CD4-positive, CD25-positive, alpha-beta regulatory T cell (primary cell): ENCODE measurements around the gene KMT2E. TPM values are rescaled to one million over a fixed set of nuclear protein-coding genes. Genes with fewer than 3 reads are reported as not detected.
"Not testable (repeated sequence)": the region's sequence is repeated elsewhere in the genome, so short reads cannot be mapped to it uniquely, and the experiment has no call there.

Experiments
- ATAC-seq, 2 donors: fragments of 150-1000 bp; cut with Tn5 transposase; one replicate each; pipeline ENCODE4 v1.10.0; 2021; ENCODE audit warnings: low read depth in 2 of 2, moderate number of reproducible peaks in 2 of 2, moderate library complexity in 1 of 2
- DNase-seq, 3 donors: peaks; one replicate each; pipeline versions ENCODE4 v3.0.0 to v3.0.0-alpha.2; 2012 to 2022; ENCODE audit warnings: mixed read lengths in 1 of 3
- H3K27ac ChIP-seq: one replicate; pipeline ENCODE4 v1.7.0; 2013; ENCODE audit warnings: mild to moderate bottlenecking, low read length; ENCODE audit not compliant: insufficient read depth, poor library complexity, severe bottlenecking
- H3K27me3 ChIP-seq: one replicate; pipeline ENCODE4 v1.7.0; 2013; ENCODE audit warnings: low read length; ENCODE audit not compliant: control insufficient read depth, insufficient read depth
- H3K36me3 ChIP-seq: one replicate; pipeline ENCODE4 v1.7.0; 2013; ENCODE audit warnings: mild to moderate bottlenecking, low read length, moderate library complexity; ENCODE audit not compliant: control insufficient read depth, insufficient read depth
- H3K4me1 ChIP-seq: 2 replicates; pipeline ENCODE4 v1.7.0; 2013; ENCODE audit warnings: mild to moderate bottlenecking, low read length; ENCODE audit not compliant: insufficient read depth, control insufficient read depth, poor library complexity, severe bottlenecking
- H3K4me3 ChIP-seq: one replicate; pipeline ENCODE4 v1.7.0; 2013; ENCODE audit warnings: low read depth, mild to moderate bottlenecking, low read length, moderate library complexity
- H3K9me3 ChIP-seq, 2 experiments: 1 replicate in 1 of 2; 2 replicates in 1 of 2; pipeline ENCODE4 v1.7.0; 2013; ENCODE audit warnings: low read length in 2 of 2, mild to moderate bottlenecking in 1 of 2, moderate library complexity in 1 of 2; ENCODE audit not compliant: control insufficient read depth in 2 of 2
- H3K27ac Mint-ChIP-seq, 3 donors: one replicate each; pipeline ENCODE4 v1.8.0; 2020 to 2022; ENCODE audit warnings: mild to moderate bottlenecking in 3 of 3, mixed read lengths in 3 of 3, moderate library complexity in 2 of 3
- H3K27me3 Mint-ChIP-seq: one replicate; pipeline ENCODE4 v1.8.0; 2022; ENCODE audit warnings: mild to moderate bottlenecking, mixed read lengths
- H3K36me3 Mint-ChIP-seq: one replicate; pipeline ENCODE4 v1.8.0; 2020; ENCODE audit warnings: mixed read lengths
- H3K4me1 Mint-ChIP-seq, 4 donors: one replicate each; pipeline ENCODE4 v1.8.0; 2020 to 2022; ENCODE audit warnings: mixed read lengths in 4 of 4, mild to moderate bottlenecking in 1 of 4
- H3K4me3 Mint-ChIP-seq, 4 donors: one replicate each; pipeline ENCODE4 v1.8.0; 2020 to 2022; ENCODE audit warnings: mild to moderate bottlenecking in 4 of 4, mixed read lengths in 4 of 4, moderate library complexity in 3 of 4
- H3K9me3 Mint-ChIP-seq, 7 donors: one replicate each; pipeline ENCODE4 v1.8.0; 2020 to 2022; ENCODE audit warnings: mixed read lengths in 7 of 7, mild to moderate bottlenecking in 3 of 7, moderate library complexity in 2 of 7
- polyA plus RNA-seq, 4 donors: library from polyadenylated mRNA; unstranded; fragments of 300-500 nt; fragmentation: Illumina TruSeq; gene quantifications; one replicate each; pipeline ENCODE4 v1.2.3, GENCODE V29; 2021
- total RNA-seq: library from RNA; stranded (reverse); gene quantifications from one replicate; pipeline ENCODE4 v1.2.3, GENCODE V29; 2022

The KMT2E gene
- total and polyA plus RNA-seq, 5 donors from 2014 or later, result 146 to 360 (median 186) TPM

- ATAC-seq, result peak; percentile 88
- Mint-ChIP-seq H3K27ac (peak overlapping the region in 2 of 3 donors; percentile 100), H3K36me3 (no peaks in the 10 kb centered on the region), H3K27me3 (no peaks in the 10 kb centered on the region), H3K9me3 (no peaks in the 10 kb centered on the region), H3K4me3 (peak overlapping the region; percentile 93 to 100 (median 98)), H3K4me1 (peaks cover 37 to 72% (median 51%) of the 10 kb centered on the region in 4 donors)
- H3K27ac ChIP-seq, result peak overlapping the region; percentile 98
- DNase-seq, result peak; percentile 77 to 92 (median 85)
- H3K9me3 ChIP-seq, result no peaks in the 10 kb centered on the region
- H3K4me3 ChIP-seq, result peak overlapping the region; percentile 94
- peaks cover 2% of the 10 kb centered on the region for H3K36me3 ChIP-seq
- no peaks in the 10 kb centered on the region for H3K27me3 ChIP-seq
- H3K4me1 ChIP-seq, result peaks cover 45% of the 10 kb centered on the region
Measured at GRCh38 chr7:104983578-104984539, 30.1 kb upstream of the KMT2E start.

DNA sequence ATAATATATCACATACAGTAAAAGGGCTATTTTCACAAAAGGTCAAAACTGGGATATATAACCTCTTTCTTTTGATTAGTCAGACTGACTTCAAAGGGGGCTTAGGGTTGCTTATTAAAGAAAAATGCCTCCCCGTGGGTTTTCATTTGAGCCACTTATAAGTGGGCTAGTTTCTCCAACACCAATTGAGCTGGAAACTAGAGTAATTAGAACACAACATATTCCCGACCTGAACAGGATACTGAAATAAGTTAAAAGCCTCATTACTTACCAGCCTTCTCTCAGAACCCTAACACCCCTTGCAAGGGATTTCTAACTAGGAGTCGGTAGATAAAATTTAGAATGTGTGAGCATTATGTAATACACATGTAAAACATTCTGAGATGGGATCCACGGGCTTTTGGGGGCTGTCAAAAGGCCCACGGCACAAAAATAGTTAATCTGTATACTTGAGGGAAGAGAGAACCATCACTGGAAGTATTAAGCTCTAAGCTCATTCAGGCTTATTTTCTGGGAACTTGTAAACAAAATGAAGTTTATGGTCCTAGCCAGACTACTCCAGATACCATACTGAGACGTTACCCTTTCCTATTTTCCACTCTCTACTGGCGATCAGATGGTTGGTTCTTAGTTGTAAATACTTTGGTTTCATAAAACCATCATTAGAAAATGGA, 29.3 kb upstream of the KMT2E start:
- Histone ChIP-seq H3K27me3 (no peaks in the 10 kb centered on the region), H3K36me3 (peaks cover 2% of the 10 kb centered on the region), H3K27ac (peak overlapping the region; percentile 98), H3K4me1 (peaks cover 45% of the 10 kb centered on the region), H3K4me3 (peak overlapping the region; percentile 94), H3K9me3 (no peaks in the 10 kb centered on the region)
- H3K9me3 Mint-ChIP-seq, result no peaks in the 10 kb centered on the region
- ATAC-seq (no peak), DNase-seq (no peak)
- peak overlapping the region; percentile 93 to 100 (median 98) for H3K4me3 Mint-ChIP-seq
- no peaks in the 10 kb centered on the region for H3K27me3 Mint-ChIP-seq
- H3K36me3 Mint-ChIP-seq, result no peaks in the 10 kb centered on the region
- peak overlapping the region in 2 of 3 donors; percentile 100 for H3K27ac Mint-ChIP-seq
- H3K4me1 Mint-ChIP-seq, result peaks cover 37 to 72% (median 51%) of the 10 kb centered on the region in 4 donors

DNA sequence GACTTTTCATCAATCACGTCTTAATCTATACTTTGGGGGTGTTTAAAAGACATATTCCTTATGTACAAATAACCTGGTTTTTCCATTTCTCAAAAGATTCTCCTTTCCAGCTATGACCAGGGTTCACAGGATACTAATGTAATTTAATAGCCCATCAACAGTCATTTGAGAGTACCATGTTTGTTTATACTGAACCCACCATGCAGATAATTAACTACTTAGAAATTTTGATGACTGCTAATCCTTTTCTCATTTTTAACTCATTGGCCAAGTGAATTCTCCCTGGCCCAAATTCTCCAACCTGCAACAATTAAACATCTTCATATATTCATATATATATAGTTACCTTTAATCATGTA, 28.8 kb upstream of the KMT2E start:
- peaks cover 2% of the 10 kb centered on the region for H3K36me3 ChIP-seq
- Mint-ChIP-seq H3K36me3 (peaks cover 4% of the 10 kb centered on the region), H3K4me1 (peaks cover 37 to 72% (median 53%) of the 10 kb centered on the region in 4 donors), H3K9me3 (no peaks in the 10 kb centered on the region), H3K4me3 (peak overlapping the region; percentile 93 to 100 (median 98)), H3K27ac (peak overlapping the region in 2 of 3 donors; percentile 100), H3K27me3 (no peaks in the 10 kb centered on the region)
- ATAC-seq (no peak), DNase-seq (no peak)
- H3K27me3 ChIP-seq, result no peaks in the 10 kb centered on the region
- H3K4me3 ChIP-seq, result peak overlapping the region; percentile 94
- H3K4me1 ChIP-seq, result peaks cover 45% of the 10 kb centered on the region
- H3K9me3 ChIP-seq, result no peaks in the 10 kb centered on the region
- H3K27ac ChIP-seq, result peak overlapping the region; percentile 98

- ATAC-seq, result no peak
- Mint-ChIP-seq H3K27ac (peak overlapping the region in 2 of 3 donors; percentile 76 to 84), H3K4me1 (peaks cover 29 to 63% (median 52%) of the 10 kb centered on the region in 4 donors), H3K27me3 (no peaks in the 10 kb centered on the region), H3K36me3 (peaks cover 4% of the 10 kb centered on the region), H3K9me3 (no peaks in the 10 kb centered on the region), H3K4me3 (peak overlapping the region in 2 of 4 donors; percentile 28 to 36)
- Histone ChIP-seq H3K4me1 (peaks cover 45% of the 10 kb centered on the region), H3K4me3 (peak overlapping the region; percentile 7), H3K27me3 (no peaks in the 10 kb centered on the region), H3K36me3 (peaks cover 9% of the 10 kb centered on the region), H3K27ac (peak overlapping the region; percentile 98), H3K9me3 (no peaks in the 10 kb centered on the region)
- no peak for DNase-seq
Measured at GRCh38 chr7:104986628-104987259, 27.3 kb upstream of the KMT2E start.

DNA sequence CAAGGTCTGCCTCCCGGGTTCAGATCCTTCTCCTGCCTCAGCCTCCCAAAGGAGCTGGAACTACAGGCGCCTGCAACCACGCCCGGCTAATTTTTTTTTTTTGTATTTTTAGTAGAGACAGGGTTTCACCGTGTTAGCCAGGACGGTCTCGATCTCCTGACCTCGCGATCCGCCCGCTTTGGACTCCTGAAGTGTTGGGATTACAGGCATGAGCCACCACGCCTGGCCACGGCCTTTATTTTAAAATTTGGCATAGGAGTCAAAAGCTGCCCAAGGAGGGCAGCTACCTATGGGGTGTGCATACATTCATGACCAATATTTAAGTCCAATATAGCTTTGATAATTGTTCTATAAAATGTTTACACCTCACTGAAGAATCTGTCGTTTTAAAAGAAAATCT, 26.6 kb upstream of the KMT2E start:
- not testable (repeated sequence) for H3K27me3 Mint-ChIP-seq, H3K9me3 Mint-ChIP-seq, H3K4me3 ChIP-seq, H3K4me3 Mint-ChIP-seq, H3K36me3 Mint-ChIP-seq, ATAC-seq, H3K9me3 ChIP-seq, H3K27ac Mint-ChIP-seq, DNase-seq, H3K27me3 ChIP-seq, H3K36me3 ChIP-seq
- H3K4me1 ChIP-seq, result peaks cover 47% of the 10 kb centered on the region
- H3K4me1 Mint-ChIP-seq, result peaks cover 34 to 64% (median 52%) of the 10 kb centered on the region in 4 donors
- peak overlapping the region; percentile 98 for H3K27ac ChIP-seq

GRCh38 chr7:104990983-104991382, 23.0 kb upstream of the KMT2E start:
- Mint-ChIP-seq H3K4me3 (peak overlapping the region in 1 of 4 donors; percentile 45), H3K36me3 (peaks cover 20% of the 10 kb centered on the region), H3K9me3 (no peaks in the 10 kb centered on the region), H3K27ac (no peak overlapping the region), H3K4me1 (peaks cover 45 to 65% (median 55%) of the 10 kb centered on the region in 4 donors), H3K27me3 (no peaks in the 10 kb centered on the region)
- Histone ChIP-seq H3K36me3 (peaks cover 21% of the 10 kb centered on the region), H3K4me1 (peaks cover 47% of the 10 kb centered on the region), H3K4me3 (no peak overlapping the region), H3K9me3 (no peaks in the 10 kb centered on the region), H3K27me3 (no peaks in the 10 kb centered on the region), H3K27ac (peak overlapping the region; percentile 20)
- ATAC-seq, result no peak
- no peak for DNase-seq

DNA sequence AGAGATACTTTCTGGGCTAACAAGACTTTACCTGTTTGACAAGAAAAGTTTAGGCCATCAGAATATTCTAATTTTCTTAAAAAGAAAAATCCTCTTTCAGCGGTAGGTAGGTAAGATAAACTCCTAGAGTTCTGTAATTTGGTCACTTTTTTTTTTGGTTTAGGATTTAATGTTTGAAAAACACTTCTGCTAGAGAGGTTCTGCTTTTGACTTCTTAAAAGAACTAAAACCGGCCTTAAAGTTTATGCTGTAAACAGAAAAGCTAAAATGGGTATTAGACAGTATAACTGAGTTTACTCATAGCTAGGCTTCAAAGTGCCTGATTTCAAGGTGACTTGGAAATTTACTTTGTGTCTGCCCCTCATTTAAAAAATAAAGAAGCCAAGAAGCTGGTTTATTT, 21.7 kb upstream of the KMT2E start:
- DNase-seq, result no peak
- no peak overlapping the region for H3K4me3 Mint-ChIP-seq
- no peaks in the 10 kb centered on the region for H3K9me3 Mint-ChIP-seq
- peaks cover 24% of the 10 kb centered on the region for H3K36me3 Mint-ChIP-seq
- Histone ChIP-seq H3K4me3 (no peak overlapping the region), H3K9me3 (no peaks in the 10 kb centered on the region), H3K36me3 (peaks cover 21% of the 10 kb centered on the region), H3K4me1 (peaks cover 49% of the 10 kb centered on the region), H3K27me3 (no peaks in the 10 kb centered on the region), H3K27ac (peak overlapping the region; percentile 29)
- no peak for ATAC-seq
- peak overlapping the region in 2 of 3 donors; percentile 20 to 67 for H3K27ac Mint-ChIP-seq
- H3K27me3 Mint-ChIP-seq, result no peaks in the 10 kb centered on the region
- peaks cover 45 to 66% (median 55%) of the 10 kb centered on the region in 4 donors for H3K4me1 Mint-ChIP-seq
